ENCODE measurements around the gene DPP6.
"Not testable (repeated sequence)": the region's sequence is repeated elsewhere in the genome, so short reads cannot be mapped to it uniquely, and the experiment has no call there.

The DPP6 gene

GRCh38 chr7:154919344-154920225, 867.4 kb downstream of the DPP6 start:
- DNase-seq = peak; percentile 25

- not testable (repeated sequence) for DNase-seq
These were observed 870.3 kb downstream of the DPP6 start for GRCh38 chr7:154922472-154922871.

- DNase-seq = peak; percentile 91
These were observed 875.5 kb downstream of the DPP6 start for GRCh38 chr7:154927624-154928125.

GRCh38 chr7:154928136-154929005, 876.2 kb downstream of the DPP6 start:
- DNase-seq = peak; percentile 95

GRCh38 chr7:154929006-154929726, 877.0 kb downstream of the DPP6 start:
- DNase-seq = peak; percentile 41

GRCh38 chr7:154931906-154932305, 879.7 kb downstream of the DPP6 start:
- no peak for DNase-seq

GRCh38 chr7:154934353-154934952, 882.3 kb downstream of the DPP6 start:
- DNase-seq = not testable (repeated sequence)

- no peak for DNase-seq
These were observed 885.6 kb downstream of the DPP6 start for GRCh38 chr7:154937837-154938236.

- DNase-seq = no peak
These were observed 890.5 kb downstream of the DPP6 start for GRCh38 chr7:154942691-154943090.

All from DMS79 treated with DMSO at 0.1 percent for 48 hours (cell line).